ENCODE data around the gene CCDC86.

CCDC86 gene

DNA sequence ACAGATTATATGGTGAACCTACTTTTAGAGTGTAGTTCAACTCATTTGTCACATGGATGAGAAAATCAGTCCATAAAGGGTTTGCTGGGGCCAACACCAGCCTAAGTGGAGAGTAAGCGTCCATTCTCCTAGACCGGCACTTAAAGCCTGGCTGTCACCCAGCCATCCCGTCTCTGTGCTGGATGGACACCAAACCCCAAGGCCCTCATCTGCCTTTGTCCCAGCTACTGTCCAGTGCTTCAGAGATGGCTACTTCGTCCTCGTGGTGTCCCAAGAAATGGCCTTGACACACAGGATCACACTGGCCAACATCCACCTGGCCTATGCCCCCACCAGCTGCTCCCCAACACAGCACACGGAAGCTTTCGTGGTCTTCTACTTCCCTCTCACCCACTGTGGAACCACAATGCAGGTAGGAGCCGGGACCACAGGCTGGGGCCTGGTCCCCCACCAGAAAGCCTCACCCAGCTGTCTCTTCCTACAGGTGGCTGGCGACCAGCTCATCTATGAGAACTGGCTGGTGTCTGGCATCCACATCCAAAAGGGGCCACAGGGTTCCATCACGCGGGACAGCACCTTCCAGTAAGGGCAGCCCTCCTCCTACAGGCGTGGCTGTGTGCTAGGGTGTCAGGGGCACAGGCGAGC is 28.9 kb downstream of the CCDC86 start:
- no peak for DNase-seq

DNA sequence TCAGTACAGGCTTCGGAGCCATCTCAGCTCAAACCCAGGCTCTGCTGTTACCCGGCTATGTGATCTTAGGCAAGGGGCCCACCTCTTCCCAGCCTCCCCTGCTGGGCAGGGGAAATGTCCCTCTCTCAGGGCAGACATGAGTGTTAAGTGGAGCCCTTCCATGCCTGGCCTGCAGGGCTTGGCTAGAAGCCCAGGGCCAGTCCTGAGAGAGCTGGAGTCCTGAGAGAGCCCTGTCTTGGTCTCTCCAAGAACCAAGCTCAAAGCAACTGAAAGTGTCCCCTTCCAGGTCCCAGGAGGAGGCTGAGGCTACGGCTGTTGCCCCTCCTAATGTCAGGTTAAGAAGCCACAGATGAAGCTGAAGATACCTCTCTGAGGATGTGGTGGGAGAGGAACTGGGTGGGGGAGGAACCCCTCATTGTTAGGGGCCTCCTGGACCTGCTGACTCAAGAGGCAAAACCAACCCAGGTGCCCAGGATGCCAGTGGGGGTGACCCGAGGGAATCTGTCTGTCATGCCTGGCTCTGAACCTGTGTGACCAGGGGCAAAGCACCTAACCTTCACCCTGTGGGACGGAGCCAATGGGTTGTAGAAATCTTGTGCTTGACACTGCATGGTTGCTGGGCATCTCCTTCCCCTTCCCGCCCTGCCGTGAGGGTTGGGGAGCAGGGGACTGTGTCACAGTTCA is 29.6 kb downstream of the CCDC86 start:
- DNase-seq: no peak

DNA sequence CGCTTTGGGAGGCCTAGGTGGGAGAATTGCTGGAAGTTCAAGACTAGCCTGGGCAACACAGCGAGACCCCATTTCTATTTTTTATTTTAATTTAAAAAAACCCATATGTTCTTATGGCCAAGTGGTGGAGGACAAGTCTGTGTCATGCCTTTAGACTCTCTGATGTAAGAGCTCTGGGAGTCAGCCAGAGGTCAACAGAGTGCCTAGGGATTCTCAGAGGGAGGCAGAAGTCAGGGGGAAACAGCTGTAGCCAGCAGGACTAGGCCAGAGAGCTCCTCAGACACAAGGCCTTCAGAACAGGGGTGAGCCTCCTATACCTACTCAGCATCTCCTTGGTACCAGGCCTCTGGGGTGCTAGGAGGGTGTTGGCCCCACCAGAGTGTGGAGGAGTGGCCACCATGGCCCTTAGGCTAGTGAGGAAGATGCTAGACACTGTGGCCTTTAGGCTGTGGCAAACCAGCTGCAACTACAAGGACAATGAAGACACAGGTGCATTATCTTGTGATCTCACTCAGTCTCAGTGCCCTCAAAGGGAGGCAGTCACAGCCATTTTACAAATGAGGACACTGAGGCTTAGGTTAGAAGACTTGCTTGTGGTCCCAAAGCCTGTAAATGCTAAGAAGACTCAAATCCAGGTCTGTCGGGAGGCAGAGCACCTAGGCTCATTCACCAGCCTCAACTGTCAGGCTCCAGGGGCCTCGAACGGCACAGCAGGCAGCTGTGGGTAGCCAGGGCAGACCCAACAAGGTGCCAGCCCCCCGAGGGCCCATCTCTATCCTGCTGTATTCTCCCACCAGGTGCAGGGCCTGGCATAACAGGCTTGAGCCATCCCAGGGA is 30.4 kb downstream of the CCDC86 start:
- DNase-seq: no peak

DNA sequence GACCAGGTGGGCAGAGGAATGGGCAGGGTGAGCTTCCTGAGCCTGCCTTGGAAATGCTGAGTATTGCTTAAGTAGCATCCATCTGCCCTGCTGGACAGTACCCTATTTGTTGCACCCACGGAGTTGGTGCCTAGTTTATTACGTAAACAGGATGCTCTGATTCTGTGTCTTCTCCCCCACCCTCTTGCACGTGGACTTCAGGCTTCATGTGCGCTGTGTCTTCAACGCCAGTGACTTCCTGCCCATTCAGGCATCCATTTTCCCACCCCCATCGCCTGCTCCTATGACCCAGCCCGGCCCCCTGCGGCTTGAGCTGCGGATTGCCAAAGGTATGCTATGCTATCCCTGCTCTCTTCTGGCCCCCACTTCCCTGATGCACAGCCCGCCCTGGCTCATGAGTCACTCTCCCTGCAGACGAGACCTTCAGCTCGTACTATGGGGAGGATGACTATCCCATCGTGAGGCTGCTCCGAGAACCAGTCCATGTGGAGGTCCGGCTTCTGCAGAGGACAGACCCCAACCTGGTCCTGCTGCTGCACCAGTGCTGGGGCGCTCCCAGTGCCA is 31.1 kb downstream of the CCDC86 start:
- DNase-seq: no peak

DNA sequence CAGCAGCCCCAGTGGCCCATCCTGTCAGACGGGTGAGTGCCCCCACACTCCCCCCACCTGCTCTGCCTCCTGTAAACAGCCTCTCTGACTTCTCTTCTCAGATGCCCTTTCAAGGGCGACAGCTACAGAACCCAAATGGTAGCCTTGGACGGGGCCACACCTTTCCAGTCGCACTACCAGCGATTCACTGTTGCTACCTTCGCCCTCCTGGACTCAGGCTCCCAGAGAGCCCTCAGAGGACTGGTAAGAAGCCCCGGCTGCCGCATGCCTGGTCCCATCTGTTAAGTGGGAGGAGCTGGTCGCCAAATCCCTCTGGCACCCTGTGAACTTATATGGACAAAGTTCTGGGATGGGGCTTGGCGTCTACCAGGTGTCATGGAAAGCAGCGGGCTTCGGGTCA is 31.6 kb downstream of the CCDC86 start:
- no peak for DNase-seq

DNA sequence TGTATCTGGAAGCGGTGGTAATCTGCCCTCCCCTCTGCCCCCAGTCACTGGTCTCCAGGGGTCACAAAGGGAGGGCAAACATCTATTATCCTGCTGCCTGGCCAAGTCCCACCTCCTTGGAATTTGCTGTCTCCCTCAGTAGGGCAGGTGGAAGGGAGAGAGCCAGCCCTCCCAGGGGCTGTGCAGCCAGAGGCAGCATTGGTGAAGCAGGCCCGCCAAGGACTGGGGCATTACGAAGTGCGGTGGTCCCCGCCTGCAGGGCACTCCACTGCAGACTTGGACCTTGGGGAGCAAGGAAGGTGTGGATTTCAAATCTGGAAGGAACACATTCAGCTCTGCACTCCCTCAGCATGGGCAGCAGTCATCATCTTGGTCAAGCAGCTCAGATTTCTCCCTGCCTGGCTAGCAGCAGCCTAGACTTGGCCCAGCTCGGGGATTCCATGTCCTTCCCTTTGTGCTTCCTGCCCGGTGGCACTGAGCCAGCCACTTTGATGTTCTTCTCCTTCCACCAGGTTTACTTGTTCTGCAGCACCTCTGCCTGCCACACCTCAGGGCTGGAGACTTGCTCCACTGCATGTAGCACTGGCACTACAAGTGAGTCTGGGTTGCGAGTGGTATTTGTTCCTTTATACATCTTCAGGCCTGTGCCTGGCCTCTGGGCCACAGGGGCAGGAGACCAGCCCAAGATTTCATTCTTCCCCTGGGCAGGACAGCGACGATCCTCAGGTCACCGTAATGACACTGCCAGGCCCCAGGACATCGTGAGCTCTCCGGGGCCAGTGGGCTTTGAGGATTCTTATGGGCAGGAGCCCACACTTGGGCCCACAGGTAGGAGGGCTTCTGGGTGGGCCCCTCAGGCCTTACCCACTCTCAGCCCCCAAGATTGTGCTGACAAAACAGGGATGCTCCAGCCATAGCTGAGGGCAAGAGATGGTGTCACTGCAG is 32.8 kb downstream of the CCDC86 start:
- DNase-seq: no peak

DNA sequence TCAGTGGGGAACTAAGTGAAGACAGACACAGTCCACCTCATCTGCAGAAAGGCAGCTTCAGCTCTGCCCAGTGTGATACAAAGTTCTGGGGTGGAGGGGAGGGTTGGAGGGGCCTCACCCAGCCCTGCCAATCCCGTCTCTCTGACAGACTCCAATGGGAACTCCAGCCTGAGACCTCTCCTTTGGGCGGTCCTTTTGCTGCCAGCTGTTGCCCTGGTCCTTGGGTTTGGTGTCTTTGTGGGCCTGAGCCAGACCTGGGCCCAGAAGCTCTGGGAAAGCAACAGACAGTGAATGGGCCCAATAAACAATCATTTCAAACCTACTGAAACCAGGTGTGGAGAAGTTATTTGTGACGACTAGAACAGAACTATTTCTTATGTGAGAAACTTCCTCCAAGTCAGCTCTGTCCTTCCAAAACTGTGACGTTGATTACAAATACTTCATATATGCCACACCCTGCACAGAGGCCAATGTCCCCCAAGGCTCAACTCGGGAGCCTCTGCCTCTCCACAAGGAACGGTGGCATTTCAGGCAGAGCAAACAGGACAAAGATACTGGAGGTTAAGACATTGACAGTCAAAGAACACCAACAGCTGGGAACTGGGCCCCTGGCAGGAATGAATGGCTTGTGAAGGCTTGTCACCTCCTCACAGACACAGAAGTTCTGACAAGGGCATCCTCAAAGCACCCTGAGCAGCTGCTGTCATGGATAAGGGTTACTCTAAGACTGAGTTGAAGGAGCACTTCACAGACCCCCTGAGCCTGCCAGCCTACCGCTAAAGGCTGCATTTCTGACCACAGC is 33.7 kb downstream of the CCDC86 start:
- no peak for DNase-seq

DNA sequence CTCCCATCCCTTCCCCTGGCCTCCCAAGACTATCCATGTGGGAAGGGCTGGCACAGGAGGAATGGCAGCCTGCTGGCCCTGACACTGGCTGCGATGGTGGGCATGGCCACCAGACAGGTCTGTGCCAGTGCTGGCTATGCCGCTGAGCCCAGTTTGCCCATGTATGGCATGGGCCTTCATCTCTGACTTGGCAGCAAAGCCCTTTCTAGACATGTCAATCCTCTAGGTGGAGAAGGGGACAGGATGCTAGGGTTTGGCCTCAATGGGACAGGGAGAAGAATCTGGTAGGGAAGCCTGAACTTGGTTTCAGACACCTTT is 34.2 kb downstream of the CCDC86 start:
- no peak for DNase-seq

DNA sequence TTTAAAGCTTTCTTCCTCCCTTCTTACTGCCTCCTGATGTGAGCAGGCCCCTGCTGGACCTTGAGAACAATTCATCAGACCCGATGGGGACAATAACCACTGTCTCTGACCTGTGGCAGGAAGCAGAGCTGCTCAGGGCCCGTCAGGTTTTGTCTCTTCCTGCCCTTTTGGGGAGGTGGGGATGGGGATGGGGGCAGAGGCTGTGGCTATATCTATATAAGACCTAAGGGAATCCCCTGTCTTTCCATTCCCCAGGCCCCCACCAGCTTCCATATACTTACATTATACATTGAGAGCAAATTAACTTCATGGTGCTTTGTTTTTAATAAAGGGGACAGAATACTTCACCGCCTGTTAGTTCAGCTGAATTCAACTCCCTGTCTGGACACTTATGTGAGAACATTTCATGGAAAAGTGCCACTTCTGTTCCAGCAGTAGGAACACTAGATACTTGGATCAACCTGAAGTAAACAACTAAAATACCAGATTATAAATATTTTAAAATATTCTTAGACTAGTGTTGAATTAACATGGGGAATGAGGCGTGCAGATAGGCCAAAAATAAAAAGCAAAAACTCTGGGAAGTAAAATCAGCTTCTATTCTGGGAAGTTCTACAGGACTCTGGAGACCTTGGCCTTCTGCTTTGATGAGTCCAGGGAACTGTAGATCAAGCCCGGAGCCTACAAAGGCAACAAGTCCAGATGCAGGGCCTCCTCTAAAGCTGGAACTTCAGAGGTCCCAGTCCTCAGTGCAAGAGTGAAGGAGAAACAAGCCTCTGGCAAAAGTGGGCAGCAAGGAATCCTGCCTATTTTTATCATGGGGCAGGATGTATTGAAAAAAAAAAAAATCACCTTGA is 36.6 kb downstream of the CCDC86 start:
- no peak for DNase-seq

DNA sequence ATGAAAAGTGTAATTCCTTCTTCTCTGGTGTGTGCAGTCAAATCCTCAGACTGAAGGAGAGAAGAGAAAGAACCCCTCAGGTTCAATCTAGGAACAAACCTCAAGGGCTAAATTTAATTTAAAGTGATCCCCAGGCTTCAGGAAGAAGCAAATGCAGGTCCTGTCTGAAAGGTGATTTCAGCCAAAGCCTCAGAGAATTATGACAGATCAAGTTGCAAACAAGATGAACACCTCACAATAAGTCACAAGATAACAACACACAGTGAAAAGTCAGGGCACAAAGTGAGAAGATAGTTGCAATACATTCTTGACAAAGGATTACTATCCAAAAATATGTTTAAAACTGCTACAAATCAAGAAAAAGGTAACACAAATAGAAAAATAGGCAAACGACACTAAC is 37.2 kb downstream of the CCDC86 start:
- DNase-seq: no peak

DNA sequence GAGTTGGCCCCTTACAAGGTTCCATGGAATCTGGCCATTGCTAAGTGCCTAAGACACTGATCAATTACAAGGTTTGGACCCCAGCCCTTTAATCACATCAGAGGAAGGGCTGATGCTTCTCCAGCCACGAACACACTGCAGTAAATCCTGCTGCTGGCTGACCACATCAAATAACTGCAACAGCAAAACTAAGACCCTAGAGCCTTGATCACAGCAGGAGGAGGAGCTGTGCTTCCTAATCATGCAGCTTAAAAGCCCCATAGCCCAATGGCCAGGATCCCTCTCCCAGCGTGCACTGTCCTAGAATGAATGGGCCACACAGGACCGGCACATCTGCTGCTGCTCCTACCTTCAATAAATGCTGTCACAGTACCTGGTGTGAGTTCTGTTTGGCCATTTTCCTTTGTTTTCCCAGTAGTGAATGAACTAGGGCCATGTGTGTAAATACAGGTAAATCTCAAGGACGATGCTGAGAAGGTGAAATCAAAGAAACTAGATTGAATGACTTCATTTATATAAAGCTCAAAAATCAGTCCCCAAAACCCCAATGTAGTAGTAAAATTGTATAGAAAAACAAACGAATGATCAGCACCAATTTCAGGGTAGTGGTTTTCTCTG is 38.2 kb downstream of the CCDC86 start:
- DNase-seq: no peak

DNA sequence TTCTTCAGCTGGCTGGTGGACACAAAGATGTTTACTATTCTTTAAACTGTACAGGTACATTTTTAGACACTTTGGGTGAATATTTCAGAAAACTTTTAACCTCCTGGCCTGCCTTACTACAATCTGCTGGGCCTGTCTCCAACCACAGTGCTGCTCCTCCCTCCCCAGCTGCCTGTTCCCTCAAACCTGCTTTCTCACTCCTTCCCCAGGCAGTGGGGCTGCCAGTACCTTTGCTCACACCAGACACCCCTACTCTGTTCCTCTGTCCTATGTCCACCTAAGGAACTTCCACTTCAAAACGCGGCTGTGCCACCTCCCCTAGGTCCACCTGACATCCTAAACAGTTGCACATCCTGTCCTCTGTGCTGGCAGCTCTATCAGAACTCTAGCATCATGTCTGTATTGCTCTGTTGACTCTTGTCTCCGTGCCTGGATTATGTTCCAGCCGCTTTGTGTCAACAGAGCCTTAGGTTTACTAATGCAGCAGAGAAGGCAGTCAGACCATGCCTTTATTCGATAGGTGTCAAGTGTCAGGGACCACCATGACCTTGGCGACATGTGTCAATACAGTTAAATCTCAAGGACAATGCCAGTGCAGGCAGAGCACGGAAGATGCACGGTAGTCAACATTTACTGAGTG is 38.9 kb downstream of the CCDC86 start:
- DNase-seq: peak; percentile 84

DNA sequence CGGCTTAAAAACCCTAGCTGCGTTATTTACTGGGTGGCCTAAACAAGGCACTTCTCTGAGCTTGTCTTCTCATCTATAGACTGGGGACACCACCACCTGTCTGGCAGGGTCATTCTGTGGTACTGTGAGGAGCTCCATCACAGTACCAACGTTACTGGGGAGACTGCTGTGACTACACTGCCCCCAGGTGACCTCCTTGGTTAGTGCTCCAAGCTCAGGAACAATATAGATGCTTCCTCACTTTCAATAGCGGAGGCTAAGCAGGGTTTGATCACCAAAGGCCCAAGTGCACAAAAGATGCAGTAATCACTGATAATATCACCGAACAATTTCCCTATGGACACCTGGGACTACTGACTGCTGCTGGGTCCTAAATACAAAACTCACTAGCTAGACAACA is 45.6 kb downstream of the CCDC86 start:
- no peak for DNase-seq

DNA sequence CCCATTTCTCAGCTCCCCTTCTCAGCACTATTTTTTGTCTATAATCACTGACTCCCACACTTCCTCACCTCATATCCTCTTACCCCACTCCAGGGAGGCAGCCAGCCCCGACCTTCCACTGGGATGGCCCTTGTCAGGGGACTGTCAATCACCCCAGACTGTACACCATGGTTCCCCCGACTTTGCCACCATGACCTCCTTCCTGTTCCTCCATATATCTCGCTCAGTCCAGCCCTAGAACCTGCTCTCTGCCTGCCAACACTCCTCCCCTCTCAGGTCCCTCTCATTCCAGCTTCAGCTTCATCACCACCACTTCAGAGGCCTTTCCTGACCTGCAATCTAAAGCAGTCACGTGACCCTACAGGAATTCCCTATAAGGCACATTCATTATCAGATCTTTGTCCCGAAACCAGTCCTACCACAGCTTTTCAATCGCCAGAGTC is 48.0 kb downstream of the CCDC86 start:
- DNase-seq: no peak

DNA sequence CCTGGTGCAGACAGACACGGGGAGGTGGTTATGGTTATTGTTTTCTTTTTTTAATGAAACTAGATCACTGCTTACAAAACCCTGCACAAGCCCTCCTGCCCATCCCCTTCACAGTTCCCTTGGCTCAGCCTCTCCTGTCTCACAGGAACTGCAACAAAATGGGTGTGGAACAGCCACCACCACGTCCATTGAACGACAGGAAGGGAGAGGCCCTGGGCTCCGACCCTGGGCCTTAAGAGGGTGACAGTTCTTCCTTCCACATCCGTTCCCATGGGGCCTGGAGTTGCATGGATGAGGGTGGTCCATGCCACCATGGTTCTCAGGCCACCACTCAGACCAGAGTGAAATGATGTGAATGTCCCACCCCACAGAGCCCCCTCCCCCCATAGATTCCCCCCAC is 48.8 kb downstream of the CCDC86 start:
- DNase-seq: no peak

DNA sequence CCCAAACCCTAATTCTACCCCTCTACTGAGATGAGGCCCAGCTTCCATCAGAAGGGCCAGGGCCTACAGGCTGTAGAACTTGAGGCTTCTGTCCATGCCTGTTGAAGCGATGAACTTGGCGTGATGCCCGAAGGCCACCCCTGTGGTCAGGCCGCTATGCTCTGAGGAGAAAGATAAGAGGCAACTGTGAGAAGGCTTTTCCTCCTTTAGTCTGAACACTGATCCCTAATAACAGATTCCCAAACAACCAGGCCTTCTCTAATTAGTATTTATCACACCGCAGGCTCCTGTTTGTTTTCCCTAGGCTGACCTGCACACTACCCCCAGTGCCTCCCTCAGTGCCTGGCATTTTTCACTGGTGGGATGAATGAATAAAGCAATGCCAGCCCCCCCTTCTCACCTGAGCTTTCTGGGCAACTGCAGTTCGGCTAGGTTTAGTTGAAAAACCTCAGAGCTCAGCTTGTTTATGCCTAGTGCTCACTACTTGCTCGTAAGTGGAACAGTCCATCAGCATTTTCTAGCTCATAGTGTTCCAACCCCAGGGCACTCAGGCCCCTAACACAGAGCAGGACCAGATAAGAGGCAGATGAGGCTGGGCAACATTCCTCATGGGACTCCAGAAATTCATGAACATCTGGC is 49.3 kb downstream of the CCDC86 start:
- DNase-seq: no peak

DNA sequence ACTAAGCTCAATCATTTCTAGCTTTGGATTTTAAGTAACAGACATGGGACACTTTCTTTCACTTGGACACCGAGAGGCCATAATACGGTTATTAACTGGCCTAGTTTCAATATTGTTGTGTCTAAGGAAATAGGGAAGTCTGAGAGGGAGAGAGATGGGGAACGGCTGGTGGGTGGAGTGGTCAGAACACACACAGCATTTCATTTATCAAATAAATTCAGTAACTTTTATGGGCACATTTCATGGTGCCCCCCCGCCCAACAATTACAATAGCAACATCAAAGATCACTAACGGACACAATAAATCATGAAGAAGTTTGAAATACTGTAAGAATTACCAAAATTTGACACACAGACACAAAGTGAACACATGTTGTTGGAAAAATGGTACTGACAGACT is 53.8 kb downstream of the CCDC86 start:
- no peak for DNase-seq

DNA sequence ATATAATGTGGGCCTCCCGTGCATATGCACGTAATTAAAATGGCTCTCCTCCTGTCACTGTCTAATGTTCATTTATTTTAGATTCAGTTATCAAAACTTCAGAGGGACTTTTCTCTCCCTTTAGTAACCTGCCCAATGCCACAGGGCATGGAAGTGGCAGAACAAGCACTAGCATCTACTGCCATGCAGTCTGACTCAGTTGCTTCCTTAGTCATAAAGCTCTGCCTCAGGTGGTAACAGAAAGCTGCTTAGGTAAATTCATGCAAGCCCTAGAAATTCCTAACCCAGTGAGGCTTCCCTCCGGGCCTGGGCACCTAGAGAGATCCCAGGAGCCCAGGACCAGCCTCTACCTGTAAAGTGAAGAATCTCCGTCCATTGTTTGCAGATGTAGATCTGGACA is 55.6 kb downstream of the CCDC86 start:
- DNase-seq: no peak
